Glomerular visceral epithelial cell (primary cell): ENCODE measurements around the gene NBPF1.
"Not testable (repeated sequence)": the region's sequence is repeated elsewhere in the genome, so short reads cannot be mapped to it uniquely, and the experiment has no call there.

ENCODE experiments used
- DNase-seq: peaks from one replicate; pipeline ENCODE4 v3.0.0-alpha.2; 2016; ENCODE audit errors: extremely low spot score

Gene NBPF1

DNA sequence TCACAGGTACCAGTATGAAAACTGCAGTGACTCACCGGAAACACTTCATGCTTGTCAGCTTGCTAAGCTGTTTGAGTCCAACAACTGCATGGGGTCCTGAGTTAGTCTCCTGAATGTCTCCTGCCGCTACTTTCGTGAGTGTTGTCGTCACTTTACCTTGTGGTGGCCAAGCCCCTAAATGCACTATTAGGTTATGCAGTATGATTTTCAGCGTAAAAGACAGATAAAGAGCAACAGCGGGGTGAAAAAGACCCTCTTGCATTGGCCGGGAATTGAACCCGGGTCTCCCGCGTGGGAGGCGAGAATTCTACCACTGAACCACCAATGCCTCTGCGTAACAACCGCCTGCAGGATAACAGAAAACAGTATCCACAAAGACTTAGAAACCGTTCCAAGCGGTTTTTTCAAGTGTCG lies 67.7 kb downstream of the NBPF1 start:
- peak; percentile 12 for DNase-seq

DNA sequence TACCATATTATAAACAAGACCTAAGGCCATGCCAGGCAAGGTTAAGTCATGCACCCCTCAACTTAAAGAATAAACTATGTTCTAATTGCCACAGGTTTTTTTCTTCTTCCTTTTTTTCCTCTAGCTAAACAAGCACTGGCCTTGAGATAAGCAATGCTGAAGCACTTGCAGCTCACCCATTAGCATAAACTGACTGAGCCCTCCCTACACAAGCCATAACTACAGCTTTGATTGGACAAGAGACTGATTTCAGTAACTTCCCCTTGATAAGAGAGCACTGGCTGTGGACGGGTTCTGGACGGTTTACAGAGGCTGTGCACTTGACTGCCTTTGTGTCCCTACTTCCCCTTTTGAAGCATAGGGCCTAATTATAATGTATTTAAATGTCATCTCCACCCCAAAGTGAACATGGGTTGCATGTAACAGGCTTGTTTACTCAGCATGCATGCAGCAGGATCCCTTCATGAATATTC lies 72.9 kb downstream of the NBPF1 start:
- DNase-seq, result not testable (repeated sequence)

DNA sequence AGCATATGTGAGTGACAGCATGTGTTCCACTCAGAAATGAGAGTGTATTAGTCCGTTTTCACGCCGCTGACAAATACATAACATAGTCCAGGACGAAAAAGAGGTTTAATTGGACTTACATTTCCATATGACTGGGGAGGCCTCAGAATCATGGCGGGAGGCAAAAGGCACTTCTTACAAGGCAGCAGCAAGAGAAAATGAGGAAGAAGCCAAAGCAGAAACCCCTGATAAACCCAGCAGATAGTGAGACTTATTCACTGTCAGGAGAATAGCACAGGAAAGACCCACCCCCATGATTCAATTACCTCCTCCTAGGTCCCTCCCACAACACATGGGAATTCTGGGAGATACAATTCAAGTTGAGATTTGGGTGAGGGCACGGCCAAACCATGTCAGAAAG lies 75.8 kb downstream of the NBPF1 start:
- not testable (repeated sequence) for DNase-seq

DNA sequence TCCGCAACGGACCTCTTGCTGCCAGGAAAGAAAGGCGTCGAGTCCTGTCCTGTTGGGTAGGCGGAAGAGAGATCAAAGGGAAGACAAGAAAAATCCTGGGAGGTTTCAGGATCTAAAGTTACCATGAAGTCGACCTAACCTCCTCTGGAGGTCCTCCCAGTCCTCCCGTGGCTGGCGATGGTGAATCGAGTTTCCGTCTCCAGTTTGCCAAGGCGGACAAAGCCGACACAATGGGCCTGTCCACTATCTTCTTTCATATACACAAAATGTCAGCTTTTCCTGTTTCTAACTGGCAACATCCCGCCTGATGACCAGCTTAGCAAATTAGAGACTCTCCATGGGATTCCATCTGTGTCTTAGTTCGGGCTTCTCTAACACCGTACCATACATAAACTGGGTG lies 76.6 kb downstream of the NBPF1 start:
- DNase-seq, result not testable (repeated sequence)

DNA sequence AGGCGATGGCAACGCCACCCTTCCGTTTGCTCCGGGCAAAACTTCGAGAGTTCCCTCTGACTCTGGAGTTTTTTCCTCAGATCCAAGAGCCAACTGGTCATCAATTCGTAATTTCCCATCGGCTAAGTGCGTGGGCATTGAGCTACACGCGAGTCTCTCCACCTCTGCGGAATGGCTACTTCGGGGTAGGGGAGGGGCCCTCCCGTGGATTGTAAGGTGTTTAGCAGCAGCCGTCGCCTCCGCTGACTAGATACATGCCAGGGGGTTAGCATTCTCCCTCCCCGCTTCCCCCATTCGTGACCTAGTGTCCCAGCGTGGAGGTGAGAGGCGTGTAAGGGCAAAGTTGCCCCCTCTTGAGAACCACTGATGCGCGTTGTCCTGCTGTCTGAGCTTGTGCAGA lies 77.5 kb downstream of the NBPF1 start:
- not testable (repeated sequence) for DNase-seq

DNA sequence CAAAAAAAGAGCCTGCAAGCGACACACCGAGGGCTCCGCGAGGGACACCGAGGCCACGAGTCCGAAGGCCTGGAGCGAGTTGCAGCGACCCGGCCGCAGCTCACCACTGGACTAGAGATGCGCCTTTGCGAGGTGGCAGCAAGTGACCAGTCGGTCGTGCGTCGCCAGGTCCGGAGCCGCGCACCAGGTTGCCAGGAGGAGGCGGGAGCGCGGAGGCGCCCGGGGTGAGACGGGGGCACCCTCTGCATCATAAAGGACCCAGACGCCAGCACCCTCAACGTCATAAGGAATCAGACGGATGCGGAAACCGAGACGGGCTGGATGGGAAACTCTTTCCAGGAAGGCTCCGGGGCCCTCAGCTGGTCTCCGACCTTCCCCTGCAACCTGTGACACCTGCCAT lies 77.9 kb downstream of the NBPF1 start:
- DNase-seq, result not testable (repeated sequence)

DNA sequence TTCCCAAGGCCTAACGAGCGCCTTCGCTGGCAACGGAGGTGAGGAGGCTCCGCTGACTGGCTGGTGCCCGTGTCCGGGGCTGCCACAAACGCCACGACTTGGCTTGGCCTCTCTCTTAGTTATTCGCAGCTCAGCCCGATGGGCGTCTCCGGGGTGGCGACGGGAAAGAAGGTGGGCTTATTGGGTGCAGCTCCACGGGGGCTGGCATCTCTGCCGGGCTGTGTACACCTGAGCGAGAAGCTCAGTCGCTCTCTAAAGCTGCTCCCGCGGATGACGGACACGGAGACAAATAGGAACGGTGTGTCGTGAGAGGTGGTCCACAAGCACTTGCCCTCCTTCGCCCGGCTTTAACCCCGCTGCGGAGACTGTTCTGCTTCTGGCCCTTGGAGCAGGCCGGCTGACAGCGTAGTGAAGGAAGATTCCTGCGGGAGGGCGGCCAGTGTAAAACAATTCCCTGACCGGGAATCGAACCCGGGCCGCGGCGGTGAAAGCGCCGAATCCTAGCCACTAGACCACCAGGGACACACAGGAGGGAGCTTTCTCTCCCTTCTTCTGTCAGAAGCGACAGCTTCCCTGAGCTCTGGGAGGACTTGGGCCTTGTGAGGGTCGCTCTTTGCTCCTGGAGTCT lies 78.4 kb downstream of the NBPF1 start:
- DNase-seq, result peak; percentile 43

DNA sequence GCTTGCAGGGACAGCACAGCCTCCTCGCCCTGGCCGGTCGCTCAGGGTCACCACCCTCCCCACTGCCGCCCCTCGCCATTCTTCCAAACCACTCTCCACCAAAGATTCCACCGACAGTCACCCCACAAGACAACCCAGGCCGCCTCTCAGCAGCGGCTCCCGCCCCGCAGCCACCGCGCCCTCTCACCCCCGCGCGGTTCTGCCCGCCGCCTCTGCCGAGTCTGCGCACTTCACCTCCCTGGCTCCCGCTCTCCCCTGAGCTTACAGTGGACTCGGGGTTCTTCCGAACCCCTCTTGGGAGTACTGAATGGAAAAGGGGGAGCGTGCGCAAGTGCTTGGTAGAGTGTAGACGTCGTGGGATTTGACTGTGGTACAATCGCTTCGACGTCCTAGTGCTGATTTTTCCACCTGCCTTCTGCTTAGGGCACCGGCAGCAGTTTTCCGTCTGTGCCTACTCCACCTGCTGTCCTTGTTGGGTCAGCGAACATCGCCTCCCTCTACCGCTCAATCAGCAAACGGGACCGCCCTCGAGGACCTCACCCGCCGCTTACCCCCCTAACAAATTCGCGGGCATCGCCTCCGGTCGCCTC lies 79.0 kb downstream of the NBPF1 start:
- DNase-seq, result not testable (repeated sequence)

- DNase-seq, result not testable (repeated sequence)
Observed at GRCh38 chr1:16532235-16532991, 81.0 kb downstream of the NBPF1 start.

DNA sequence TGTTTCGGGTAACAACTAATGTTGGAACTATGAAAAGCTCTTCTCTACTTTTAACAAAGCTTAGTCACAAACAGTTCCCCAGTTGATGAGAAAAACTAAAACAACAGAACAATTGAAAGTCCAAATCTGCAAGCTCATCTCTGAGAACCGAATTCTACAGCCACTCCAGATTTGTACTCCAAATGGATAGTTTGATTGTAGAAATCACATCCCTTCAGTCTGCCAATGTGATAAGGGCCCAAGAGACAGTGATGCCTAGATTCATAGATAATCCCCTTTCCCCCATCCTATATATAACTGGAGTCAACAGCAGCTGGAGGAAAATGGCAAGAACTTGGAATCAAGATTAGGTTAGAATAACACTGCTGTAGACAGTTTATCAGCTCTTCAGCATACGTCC lies 85.0 kb downstream of the NBPF1 start:
- not testable (repeated sequence) for DNase-seq

DNA sequence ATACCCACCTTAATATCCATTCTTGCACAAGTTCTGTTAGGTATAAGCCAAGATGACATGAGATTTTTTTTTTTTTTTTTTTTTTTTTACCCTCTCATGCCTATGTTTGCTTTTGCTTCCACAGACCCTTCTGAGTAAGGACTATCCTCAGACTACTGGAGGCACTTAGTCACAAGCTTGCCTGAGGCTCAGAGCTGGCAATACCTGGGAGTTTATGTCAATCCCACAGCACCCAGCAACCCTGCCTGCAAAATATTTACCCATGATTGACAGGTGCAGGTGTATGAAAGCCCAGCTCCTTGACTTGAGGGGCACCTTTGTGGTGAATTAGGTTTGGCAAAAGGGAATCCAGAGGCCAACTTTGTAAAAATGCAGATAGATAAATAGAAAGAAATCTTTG lies 87.6 kb downstream of the NBPF1 start:
- not testable (repeated sequence) for DNase-seq

DNA sequence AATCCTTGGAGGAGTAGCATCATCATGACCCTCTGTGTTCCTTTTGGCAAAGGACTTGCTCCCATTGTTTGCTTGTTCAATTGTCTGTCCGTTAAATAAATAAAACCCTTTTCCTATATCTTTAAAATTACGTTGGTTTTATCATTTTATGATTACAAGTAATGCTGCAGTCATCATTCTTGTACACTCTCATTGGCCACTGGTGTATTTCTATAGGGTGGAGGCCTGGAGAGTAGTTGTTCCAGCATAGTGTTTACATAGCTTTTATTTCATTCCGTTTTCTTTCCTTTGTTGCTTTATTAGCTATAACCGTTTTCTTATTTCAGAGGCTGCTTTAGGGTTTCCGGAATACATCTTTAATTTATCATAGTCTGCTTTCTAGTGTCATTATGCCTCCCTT lies 91.7 kb downstream of the NBPF1 start:
- DNase-seq, result not testable (repeated sequence)

DNA sequence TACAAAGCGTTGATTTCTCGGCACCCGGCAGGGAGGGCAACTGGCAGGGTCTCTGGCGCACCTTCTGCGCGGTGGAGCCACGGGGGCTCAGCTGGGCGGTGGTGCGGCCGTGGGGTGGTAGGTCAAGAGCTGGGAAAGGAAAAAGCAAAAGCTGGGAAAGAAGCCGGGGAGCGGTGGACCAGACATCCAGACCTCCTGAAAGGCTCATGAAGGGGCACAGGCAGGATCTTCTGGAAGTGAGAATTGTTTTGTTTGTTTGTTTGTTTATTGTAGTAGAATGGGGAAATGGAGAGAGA lies 92.1 kb downstream of the NBPF1 start:
- no peak for DNase-seq

- DNase-seq, result not testable (repeated sequence)
Observed at GRCh38 chr1:16520435-16521287, 92.7 kb downstream of the NBPF1 start.

- DNase-seq, result not testable (repeated sequence)
Observed at GRCh38 chr1:16519255-16519951, 94.0 kb downstream of the NBPF1 start.

GRCh38 chr1:16518913-16519254 lies 94.5 kb downstream of the NBPF1 start:
- not testable (repeated sequence) for DNase-seq

GRCh38 chr1:16516694-16517410 lies 96.5 kb downstream of the NBPF1 start:
- not testable (repeated sequence) for DNase-seq

DNA sequence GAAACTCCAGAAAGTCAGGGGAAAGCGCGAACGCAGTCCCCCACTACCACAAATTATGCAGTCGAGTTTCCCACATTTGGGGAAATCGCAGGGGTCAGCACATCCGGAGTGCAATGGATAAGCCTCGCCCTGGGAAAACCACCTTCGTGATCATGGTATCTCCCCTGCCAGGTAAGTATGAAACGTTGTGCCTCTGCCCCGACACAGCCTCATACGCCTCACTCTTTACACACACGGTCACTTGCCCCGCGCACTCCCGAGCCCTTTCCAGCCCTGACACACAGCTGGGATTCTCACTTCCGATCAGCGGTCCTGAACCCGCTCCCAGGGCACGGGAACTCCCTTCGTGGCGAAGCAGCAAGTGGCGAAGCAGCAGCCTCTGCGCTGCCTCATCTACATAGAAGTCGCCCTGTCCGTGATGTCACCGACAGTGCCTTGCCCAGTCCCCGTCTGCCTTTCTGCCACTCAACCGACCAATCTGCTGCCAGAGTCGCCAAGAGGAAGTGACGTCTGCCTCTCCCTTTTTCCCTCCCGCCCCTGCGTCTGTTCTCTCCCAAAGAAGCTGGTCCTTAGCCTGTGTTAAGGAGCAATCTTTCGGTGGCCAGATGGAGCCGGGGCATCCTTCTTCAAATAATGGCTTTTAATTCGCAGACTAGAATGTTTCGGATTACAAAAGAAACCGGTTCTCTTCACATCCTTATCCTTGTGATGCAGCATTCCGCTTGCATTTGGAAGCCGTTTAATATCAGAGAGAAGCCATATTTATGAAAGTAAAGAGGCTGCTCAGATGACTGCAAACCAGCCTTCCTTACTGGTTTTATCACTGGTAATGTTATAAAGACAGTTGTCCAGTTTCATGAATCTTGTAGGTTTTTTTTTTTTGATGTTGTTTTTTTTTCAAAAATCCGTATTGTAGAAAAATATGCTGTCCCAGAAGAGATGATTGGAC lies 99.0 kb downstream of the NBPF1 start, which contains the start of gene RNU1-1:
RNU1-1 (minus strand) TSS at position 179 of the 949 bp plus-strand sequence.
- peak; percentile 67 for DNase-seq

GRCh38 chr1:16513412-16514106 lies 99.8 kb downstream of the NBPF1 start:
- DNase-seq, result peak; percentile 90
